Caco-2 (cell line): ENCODE results near the gene COQ7. TPM values are rescaled to one million over a fixed set of nuclear protein-coding genes. Genes with fewer than 3 reads are reported as not detected.

Experiments
- BruUV-seq: library from RNA; stranded (reverse); fragments of 400-500 nt; replicated peaks from 2 replicates; lab custom pipeline; 2021; lab: Mats Ljungman, UMichigan
- CTCF ChIA-PET: fragments of 300-600 bp; sonication (Branson Sonifier 250); formaldehyde crosslinking; loops from one replicate; lab custom pipeline; 2022; ENCODE audit warnings: antibody characterized with exemption; lab: Charles Lee
- POLR2A ChIA-PET: fragments of 300-600 bp; sonication (Branson Sonifier 250); formaldehyde crosslinking; loops from one replicate; lab custom pipeline; 2022; ENCODE audit warnings: antibody characterized with exemption; lab: Charles Lee
- DNase-seq, 2 experiments: peaks; one replicate each; pipeline versions ENCODE4 v3.0.0 to v3.0.0-alpha.2; 2020 to 2022
- H3K27me3 ChIP-seq: replicated peaks from 2 replicates; pipeline ENCODE4 v1.6.0; 2011; ENCODE audit warnings: low read length; ENCODE audit not compliant: control insufficient read depth, insufficient read depth
- H3K36me3 ChIP-seq: 2 replicates; pipeline ENCODE4 v1.5.1; 2011; ENCODE audit warnings: low read length; ENCODE audit not compliant: control insufficient read depth, insufficient read depth
- H3K4me1 ChIP-seq: fragments of 250-450 bp; sonication (Bioruptor Pico); 2 replicates; pipeline ENCODE4 v1.5.1; 2020; ENCODE audit warnings: mild to moderate bottlenecking
- H3K4me3 ChIP-seq: 2 replicates; pipeline ENCODE4 v1.5.1; 2011; ENCODE audit warnings: low read depth, mild to moderate bottlenecking, control low read depth, low read length
- H3K9me3 ChIP-seq: fragments of 250-450 bp; sonication (Bioruptor Pico); 2 replicates; pipeline ENCODE4 v1.5.1; 2020; ENCODE audit warnings: mild to moderate bottlenecking, moderate library complexity
- H3K27ac Mint-ChIP-seq: one replicate; pipeline ENCODE4 v1.8.0; 2022; ENCODE audit warnings: mixed read lengths; ENCODE audit not compliant: unreplicated experiment
- H3K27me3 Mint-ChIP-seq: one replicate; pipeline ENCODE4 v1.8.0; 2022; ENCODE audit warnings: mixed read lengths; ENCODE audit not compliant: insufficient read depth, unreplicated experiment
- H3K36me3 Mint-ChIP-seq: one replicate; pipeline ENCODE4 v1.8.0; 2022; ENCODE audit warnings: mild to moderate bottlenecking, mixed read lengths; ENCODE audit not compliant: insufficient read depth, unreplicated experiment
- H3K4me1 Mint-ChIP-seq: one replicate; pipeline ENCODE4 v1.8.0; 2022; ENCODE audit warnings: low read depth, mixed read lengths; ENCODE audit not compliant: unreplicated experiment
- H3K4me3 Mint-ChIP-seq: one replicate; pipeline ENCODE4 v1.8.0; 2022; ENCODE audit warnings: mild to moderate bottlenecking, moderate library complexity, mixed read lengths; ENCODE audit not compliant: unreplicated experiment
- H3K9me3 Mint-ChIP-seq: one replicate; pipeline ENCODE4 v1.8.0; 2022; ENCODE audit warnings: mixed read lengths; ENCODE audit not compliant: unreplicated experiment
- intact Hi-C: fragments of 100-400 bp; cut with micrococcal nuclease; formaldehyde crosslinking; loops from one replicate; pipeline ENCODE4 v1.10.0; 2022; ENCODE audit not compliant: unreplicated experiment
- total RNA-seq: library from RNA; stranded (reverse); gene quantifications from 2 replicates; pipeline ENCODE4 v1.2.3, GENCODE V29; 2022
- TF ChIP-seq, protein P1 (sequence below), 2 experiments: fragments of 200-600 bp in 1 of 2; IDR thresholded peaks; 1 replicate in 1 of 2; 2 replicates in 1 of 2; pipeline versions ENCODE4 v1.5.1 to v1.8.0; 2011 to 2022; ENCODE audit warnings: antibody characterized with exemption in 1 of 2, control low read depth in 1 of 2, inconsistent platforms in 1 of 2, low read depth in 1 of 2, low read length in 1 of 2, mild to moderate bottlenecking in 1 of 2, moderate library complexity in 1 of 2; ENCODE audit not compliant: insufficient read depth in 1 of 2, severe bottlenecking in 1 of 2, unreplicated experiment in 1 of 2

The COQ7 gene
- total RNA-seq, 1 experiment from 2014 or later, result 17.3 TPM

DNA sequence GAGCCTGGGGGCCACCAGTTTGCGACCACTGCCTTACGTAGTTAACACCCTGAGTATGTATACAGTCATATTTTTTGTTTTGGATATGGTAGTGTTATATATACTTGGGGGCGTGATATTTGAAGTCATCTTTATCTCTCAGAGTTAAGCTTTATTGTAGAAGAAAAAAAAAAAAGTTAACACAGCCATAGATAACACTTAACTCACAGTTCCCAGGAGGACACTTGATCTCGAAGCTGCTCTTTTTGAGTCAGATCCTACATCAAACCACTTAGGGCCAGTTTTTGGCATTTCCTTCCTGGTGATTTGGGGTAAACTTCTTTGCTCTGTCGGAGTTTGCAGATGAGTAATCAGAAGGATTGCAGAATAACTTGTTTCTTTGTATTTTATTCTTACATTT lies 52.1 kb downstream of the COQ7 start:
- H3K4me3 ChIP-seq, result no peak overlapping the region
- H3K27me3 Mint-ChIP-seq, result no peaks in the 10 kb centered on the region
- no peaks in the 10 kb centered on the region for H3K9me3 ChIP-seq
- no peaks in the 10 kb centered on the region for H3K9me3 Mint-ChIP-seq
- H3K36me3 Mint-ChIP-seq, result peaks cover 16% of the 10 kb centered on the region
- no peak for DNase-seq
- no peaks in the 10 kb centered on the region for H3K27me3 ChIP-seq
- no peaks in the 10 kb centered on the region; the same call in 1 of the 2 replicates for H3K36me3 ChIP-seq
- POLR2A ChIA-PET, result no interaction called here
- BruUV-seq, result no TSS peak
- TF ChIP-seq, protein P1, sequence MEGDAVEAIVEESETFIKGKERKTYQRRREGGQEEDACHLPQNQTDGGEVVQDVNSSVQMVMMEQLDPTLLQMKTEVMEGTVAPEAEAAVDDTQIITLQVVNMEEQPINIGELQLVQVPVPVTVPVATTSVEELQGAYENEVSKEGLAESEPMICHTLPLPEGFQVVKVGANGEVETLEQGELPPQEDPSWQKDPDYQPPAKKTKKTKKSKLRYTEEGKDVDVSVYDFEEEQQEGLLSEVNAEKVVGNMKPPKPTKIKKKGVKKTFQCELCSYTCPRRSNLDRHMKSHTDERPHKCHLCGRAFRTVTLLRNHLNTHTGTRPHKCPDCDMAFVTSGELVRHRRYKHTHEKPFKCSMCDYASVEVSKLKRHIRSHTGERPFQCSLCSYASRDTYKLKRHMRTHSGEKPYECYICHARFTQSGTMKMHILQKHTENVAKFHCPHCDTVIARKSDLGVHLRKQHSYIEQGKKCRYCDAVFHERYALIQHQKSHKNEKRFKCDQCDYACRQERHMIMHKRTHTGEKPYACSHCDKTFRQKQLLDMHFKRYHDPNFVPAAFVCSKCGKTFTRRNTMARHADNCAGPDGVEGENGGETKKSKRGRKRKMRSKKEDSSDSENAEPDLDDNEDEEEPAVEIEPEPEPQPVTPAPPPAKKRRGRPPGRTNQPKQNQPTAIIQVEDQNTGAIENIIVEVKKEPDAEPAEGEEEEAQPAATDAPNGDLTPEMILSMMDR (IDR thresholded peaks at IDR 0.05; ENCODE audit: insufficient read depth in 1 of 2, low read depth in 1 of 2, low read length in 1 of 2, severe bottlenecking in 1 of 2, unreplicated experiment in 1 of 2), result no peak
- CTCF ChIA-PET, result no interaction called here
- peaks cover 44% of the 10 kb centered on the region for H3K4me1 ChIP-seq
- H3K4me1 Mint-ChIP-seq, result peaks cover 21% of the 10 kb centered on the region
- intact Hi-C loops, result no loop called here
- no peak overlapping the region for H3K4me3 Mint-ChIP-seq
- H3K27ac Mint-ChIP-seq, result no peak overlapping the region

DNA sequence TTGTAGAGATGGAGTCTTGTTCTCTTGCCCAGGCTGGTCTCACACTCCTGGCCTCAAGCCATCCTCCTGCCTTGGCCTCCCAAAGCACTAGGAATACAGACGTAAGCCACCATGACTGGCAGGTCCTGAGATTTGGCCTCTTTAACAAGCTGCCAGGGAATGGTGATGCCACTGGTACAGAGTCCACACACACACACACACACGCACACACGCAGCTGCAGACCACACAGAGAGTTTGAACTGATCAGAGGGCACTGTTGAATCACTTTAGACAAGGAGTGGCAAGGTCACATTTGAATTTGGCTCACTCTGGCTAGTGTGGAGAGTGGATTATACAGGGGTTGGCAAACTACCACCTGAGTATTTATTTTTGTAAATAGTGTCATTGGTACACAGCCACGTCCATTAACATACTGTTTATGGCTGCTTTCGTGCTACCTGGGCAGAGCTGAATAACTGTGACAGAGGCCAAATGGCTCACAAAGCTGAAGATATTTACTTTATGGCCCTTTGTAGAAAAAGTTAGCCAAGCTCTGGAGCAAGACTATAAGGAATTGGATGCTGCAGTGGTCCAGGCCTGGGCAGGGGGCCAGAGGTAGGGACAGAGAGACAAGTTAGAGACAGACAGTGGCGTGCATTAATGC lies 56.2 kb downstream of the COQ7 start:
- no peaks in the 10 kb centered on the region for H3K9me3 Mint-ChIP-seq
- DNase-seq, result no peak
- CTCF ChIA-PET, result no interaction called here

DNA sequence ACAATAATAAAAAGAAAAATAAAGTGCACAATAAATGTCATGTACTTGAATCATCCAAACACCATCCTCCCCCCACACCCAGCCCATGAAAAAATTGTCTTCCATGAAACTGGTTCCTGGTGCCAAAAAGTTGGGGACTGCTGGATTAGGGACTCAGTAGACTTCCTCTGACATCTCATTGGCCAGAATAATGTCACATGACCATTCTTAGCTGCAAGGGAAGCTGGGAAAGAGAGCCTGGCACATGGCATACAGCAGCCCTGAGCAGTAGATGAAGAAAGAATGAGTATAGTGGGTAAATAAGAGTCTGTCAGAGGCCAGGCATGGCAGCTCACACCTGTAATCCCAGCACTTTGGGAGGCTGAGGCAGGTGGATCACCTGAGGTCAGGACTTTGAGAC lies 58.9 kb downstream of the COQ7 start:
- no peak overlapping the region for H3K4me3 Mint-ChIP-seq

More for the DNA sequence above, 56.2 kb downstream of the COQ7 start:
- BruUV-seq, result no TSS peak
- TF ChIP-seq, protein P1 (IDR thresholded peaks at IDR 0.05; ENCODE audit: insufficient read depth in 1 of 2, low read depth in 1 of 2, low read length in 1 of 2, severe bottlenecking in 1 of 2, unreplicated experiment in 1 of 2), result no peak
- Histone ChIP-seq H3K9me3 (no peaks in the 10 kb centered on the region; the same call in 1 of the 2 replicates), H3K27me3 (no peaks in the 10 kb centered on the region), H3K4me3 (no peak overlapping the region), H3K4me1 (peaks cover 33% of the 10 kb centered on the region), H3K36me3 (no peaks in the 10 kb centered on the region)
- H3K4me3 Mint-ChIP-seq, result no peak overlapping the region
- no peaks in the 10 kb centered on the region for H3K27me3 Mint-ChIP-seq
- intact Hi-C loops, result loop anchor here (5.0 kb wide), 1 partner anchor 44 kb away; the partner anchor contains the start of gene SYT17
- peaks cover 21% of the 10 kb centered on the region for H3K4me1 Mint-ChIP-seq
- POLR2A ChIA-PET, result no interaction called here
- peaks cover 16% of the 10 kb centered on the region for H3K36me3 Mint-ChIP-seq
- H3K27ac Mint-ChIP-seq, result no peak overlapping the region

More for the DNA sequence above, 58.9 kb downstream of the COQ7 start:
- H3K4me1 Mint-ChIP-seq, result peaks cover 14% of the 10 kb centered on the region
- no peaks in the 10 kb centered on the region for H3K36me3 ChIP-seq
- no peaks in the 10 kb centered on the region for H3K9me3 Mint-ChIP-seq
- no TSS peak for BruUV-seq
- H3K36me3 Mint-ChIP-seq, result peaks cover 10% of the 10 kb centered on the region
- TF ChIP-seq, protein P1 (IDR thresholded peaks at IDR 0.05; ENCODE audit: insufficient read depth in 1 of 2, low read depth in 1 of 2, low read length in 1 of 2, severe bottlenecking in 1 of 2, unreplicated experiment in 1 of 2), result no peak
- H3K4me3 ChIP-seq, result no peak overlapping the region
- no peaks in the 10 kb centered on the region for H3K27me3 ChIP-seq
- intact Hi-C loops, result no loop called here
- no peak overlapping the region for H3K27ac Mint-ChIP-seq
- H3K27me3 Mint-ChIP-seq, result no peaks in the 10 kb centered on the region
- ChIA-PET CTCF (no interaction called here), POLR2A (no interaction called here)
- peaks cover 14% of the 10 kb centered on the region for H3K4me1 ChIP-seq
- DNase-seq, result no peak
- H3K9me3 ChIP-seq, result no peaks in the 10 kb centered on the region; the same call in 1 of the 2 replicates
